Measurements from ENCODE around the gene BEND5. TPM values are rescaled to one million over a fixed set of nuclear protein-coding genes. Genes with fewer than 3 reads are reported as not detected.

Gene BEND5
- total and polyA plus RNA-seq, 10 of the 15 experiments (the other 5 are each of a cell fraction or from before 2014, with no cell fraction given): 0.26 TPM; not detected in 9

GRCh38 chr1:48697066-48697707 lies 79.5 kb downstream of the BEND5 start:
- Histone ChIP-seq H3K9me3 (replicated peaks; ENCODE audit: control insufficient read depth, insufficient read depth, low read length) (no peaks in the 10 kb centered on the region), H3K27me3 (replicated peaks in 1 of 2; ENCODE audit: control insufficient read depth in 2 of 2, insufficient read depth in 2 of 2, low read length in 1 of 2) (no peaks in the 10 kb centered on the region), H3K36me3 (ENCODE audit: control insufficient read depth in 2 of 2, insufficient read depth in 2 of 2, low read length in 1 of 2) (no peaks in the 10 kb centered on the region), H3K27ac (ENCODE audit: control insufficient read depth, insufficient read depth) (no peak overlapping the region), H3K4me3 (no peak overlapping the region), H3K9ac (ENCODE audit: control insufficient read depth, insufficient read depth, low read length) (no peak overlapping the region), H4K20me1 (ENCODE audit: control insufficient read depth, insufficient read depth) (no peaks in the 10 kb centered on the region; the same call in 1 of the 2 replicates), H2AFZ (ENCODE audit: control insufficient read depth, low read depth, low read length) (no peak overlapping the region), H3K4me1 (ENCODE audit: control insufficient read depth, insufficient read depth, low read length) (no peaks in the 10 kb centered on the region), H3K79me2 (ENCODE audit: control insufficient read depth, insufficient read depth, low read length) (no peaks in the 10 kb centered on the region), H3K4me2 (ENCODE audit: control insufficient read depth, insufficient read depth) (no peak overlapping the region)
- BruUV-seq (replicated peaks): no TSS peak
- intact Hi-C loops (cut with micrococcal nuclease; ENCODE audit: unreplicated experiment) (loop anchor here (1.0 kb wide), 2 partner anchors 120 to 125 kb away; no protein-coding TSS in a partner anchor), in situ Hi-C loops (cut with MboI) (no loop called here)
- CTCF ChIA-PET: interaction anchor here (0.7 to 5.6 kb wide), 18 partner anchors 9 to 1669 kb away, joined by 3 to 65 read pairs (median 4); no protein-coding TSS in a partner anchor
- ATAC-seq (peak; percentile 85), DNase-seq (ENCODE audit: low read depth, low spot score) (no peak), FAIRE-seq (no peak)
- RAD21 ChIA-PET (ENCODE audit: unreplicated experiment): interaction anchor here (1.7 to 3.7 kb wide), 2 partner anchors 17 to 20 kb away, joined by 4 to 14 read pairs; no protein-coding TSS in a partner anchor
- 8% methylated on average over 5 of the region's 5 CpGs for WGBS (ENCODE audit: insufficient coverage, insufficient replicate concordance, low lambda C conversion rate, missing lambda C conversion rate)
- SMC1A ChIA-PET (ENCODE audit: uncharacterized antibody, unreplicated experiment): interaction anchor here (1.9 kb wide), 1 partner anchor 121 kb away, joined by 4 read pairs; no protein-coding TSS in a partner anchor
- POLR2A ChIA-PET: no interaction called here
- TF ChIP-seq RAD21 (IDR thresholded peaks at IDR 0.05; ENCODE audit: insufficient read depth, low read depth, low read length): peak; percentile 46
- TF ChIP-seq SMC3 (IDR thresholded peaks at IDR 0.05; ENCODE audit: borderline replicate concordance, low read length): peak; percentile 67; the same call in 1 of the 2 replicates
- TF ChIP-seq POU2F2 (IDR thresholded peaks at IDR 0.05; ENCODE audit: borderline replicate concordance, low read depth, low read length): no peak
- TF ChIP-seq USF2 (IDR thresholded peaks at IDR 0.05; ENCODE audit: borderline replicate concordance, low read depth, low read length): no peak
- no peak for TF ChIP-seq CREB1 (IDR thresholded peaks at IDR 0.05; ENCODE audit: low read depth)
- TF ChIP-seq ZBTB11 (CRISPR knock-in tag; IDR thresholded peaks at IDR 0.05): no peak
- TF ChIP-seq, protein P1, sequence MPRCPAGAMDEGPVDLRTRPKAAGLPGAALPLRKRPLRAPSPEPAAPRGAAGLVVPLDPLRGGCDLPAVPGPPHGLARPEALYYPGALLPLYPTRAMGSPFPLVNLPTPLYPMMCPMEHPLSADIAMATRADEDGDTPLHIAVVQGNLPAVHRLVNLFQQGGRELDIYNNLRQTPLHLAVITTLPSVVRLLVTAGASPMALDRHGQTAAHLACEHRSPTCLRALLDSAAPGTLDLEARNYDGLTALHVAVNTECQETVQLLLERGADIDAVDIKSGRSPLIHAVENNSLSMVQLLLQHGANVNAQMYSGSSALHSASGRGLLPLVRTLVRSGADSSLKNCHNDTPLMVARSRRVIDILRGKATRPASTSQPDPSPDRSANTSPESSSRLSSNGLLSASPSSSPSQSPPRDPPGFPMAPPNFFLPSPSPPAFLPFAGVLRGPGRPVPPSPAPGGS (IDR thresholded peaks at IDR 0.05; ENCODE audit: borderline replicate concordance, insufficient read depth, low read depth, low read length, poor library complexity, severe bottlenecking): no peak
- no peak for TF ChIP-seq ZNF24 (IDR thresholded peaks at IDR 0.05)
- no peak for TF ChIP-seq RAD51 (IDR thresholded peaks at IDR 0.05)
- no peak for TF ChIP-seq SUPT20H (IDR thresholded peaks at IDR 0.05; ENCODE audit: borderline replicate concordance, control insufficient read depth, low read depth, low read length)
- TF ChIP-seq, protein P2, sequence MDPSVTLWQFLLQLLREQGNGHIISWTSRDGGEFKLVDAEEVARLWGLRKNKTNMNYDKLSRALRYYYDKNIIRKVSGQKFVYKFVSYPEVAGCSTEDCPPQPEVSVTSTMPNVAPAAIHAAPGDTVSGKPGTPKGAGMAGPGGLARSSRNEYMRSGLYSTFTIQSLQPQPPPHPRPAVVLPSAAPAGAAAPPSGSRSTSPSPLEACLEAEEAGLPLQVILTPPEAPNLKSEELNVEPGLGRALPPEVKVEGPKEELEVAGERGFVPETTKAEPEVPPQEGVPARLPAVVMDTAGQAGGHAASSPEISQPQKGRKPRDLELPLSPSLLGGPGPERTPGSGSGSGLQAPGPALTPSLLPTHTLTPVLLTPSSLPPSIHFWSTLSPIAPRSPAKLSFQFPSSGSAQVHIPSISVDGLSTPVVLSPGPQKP (IDR thresholded peaks at IDR 0.05; ENCODE audit: low read depth, low read length): no peak
- TF ChIP-seq YY1 (IDR thresholded peaks at IDR 0.05; ENCODE audit: low read depth, low read length): 0 out of 2 replicates have a peak, but pooled peaks have one; percentile 34
- no peak for TF ChIP-seq SRF (IDR thresholded peaks at IDR 0.05; ENCODE audit: low read depth in 2 of 2, low read length in 2 of 2)

Data from GM12878 (cell line).